ENCODE measurements around the gene CCNT2. TPM values are rescaled to one million over a fixed set of nuclear protein-coding genes. Genes with fewer than 3 reads are reported as not detected.

CCNT2 gene
- total RNA-seq, 1 experiment from 2014 or later, result 29.6 TPM

- Histone ChIP-seq H3K36me3 (ENCODE audit: control insufficient read depth, insufficient read depth, low read length) (peaks cover 36% of the 10 kb centered on the region), H3K4me3 (ENCODE audit: low read depth in 2 of 2, low read length in 2 of 2) (no peak overlapping the region), H3K27me3 (ENCODE audit: control insufficient read depth, insufficient read depth, low read length) (no peaks in the 10 kb centered on the region), H3K9me3 (ENCODE audit: control insufficient read depth, insufficient read depth, low read depth, low read length) (no peaks in the 10 kb centered on the region), H3K27ac (ENCODE audit: low read length) (no peak overlapping the region), H3K4me1 (ENCODE audit: control insufficient read depth, insufficient read depth, low read length) (no peaks in the 10 kb centered on the region)
- POLR2A ChIA-PET, result no interaction called here
- no peak for TF ChIP-seq POLR2AphosphoS5 (IDR thresholded peaks at IDR 0.05; ENCODE audit: low read depth, low read length)
- intact Hi-C loops (cut with micrococcal nuclease; ENCODE audit: unreplicated experiment), result no loop called here
- no TSS peak for BruUV-seq (replicated peaks)
- in situ Hi-C loops (cut with HindIII; ENCODE audit: low pct_unique_long_range_greater_than_20kb, low sequenced_read_pairs), result no loop called here
- ATAC-seq (no peak), DNase-seq (ENCODE audit: low read depth, low spot score) (no peak)
- CTCF ChIA-PET, result interaction anchor here (0.6 kb wide), 1 partner anchor 33 kb away, joined by 3 read pairs; no protein-coding TSS in a partner anchor
Measured at GRCh38 chr2:134946073-134946472, 27.5 kb downstream of the CCNT2 start.

DNA sequence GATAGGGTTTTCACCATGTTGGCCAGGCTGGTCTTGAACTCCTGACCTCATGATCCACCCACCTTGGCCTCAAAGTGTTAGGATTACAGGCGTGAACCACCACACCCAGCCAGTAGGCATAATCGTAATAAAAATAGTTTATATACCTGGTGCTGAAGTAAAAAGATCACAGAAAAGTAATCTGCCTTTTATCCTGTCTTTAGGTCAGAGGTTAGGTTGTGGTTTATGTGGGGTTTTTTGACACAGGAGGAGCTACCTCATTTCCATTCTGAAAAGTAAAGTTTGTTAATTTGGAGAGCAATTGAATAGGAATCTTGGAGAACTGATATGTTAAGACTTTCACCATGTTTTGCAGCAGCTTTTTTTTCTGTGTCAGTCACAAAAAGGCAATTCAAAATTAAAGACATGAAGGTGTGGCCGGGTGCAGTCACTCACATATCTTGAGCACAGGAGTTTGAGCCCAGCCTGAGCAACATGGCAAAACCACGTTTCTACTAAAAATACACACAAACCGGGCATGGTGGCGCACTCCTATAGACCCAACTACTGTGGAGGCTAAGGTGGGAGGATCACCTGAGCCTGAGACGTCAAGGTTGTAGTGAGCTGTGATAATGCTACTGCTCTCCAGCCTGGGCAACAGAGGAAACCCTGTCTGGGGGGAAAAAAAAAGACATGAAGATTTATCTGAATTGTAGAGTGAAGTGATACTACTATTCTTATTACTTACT, 31.5 kb downstream of the CCNT2 start:
- H3K4me1 ChIP-seq (ENCODE audit: control insufficient read depth, insufficient read depth, low read length), result no peaks in the 10 kb centered on the region
- ATAC-seq (no peak), DNase-seq (ENCODE audit: low read depth, low spot score) (no peak)
- H3K27ac ChIP-seq (ENCODE audit: low read length), result no peak overlapping the region
- peaks cover 32% of the 10 kb centered on the region for H3K36me3 ChIP-seq (ENCODE audit: control insufficient read depth, insufficient read depth, low read length)
- TF ChIP-seq SIN3A (IDR thresholded peaks at IDR 0.05; ENCODE audit: borderline replicate concordance, insufficient read depth, low read depth, low read length) (no peak), TCF7L2 (IDR thresholded peaks at IDR 0.05; ENCODE audit: low read depth, low read length) (no peak), POLR2AphosphoS5 (IDR thresholded peaks at IDR 0.05; ENCODE audit: low read depth, low read length) (no peak), CTCF (IDR thresholded peaks at IDR 0.05) (no peak)
- TF ChIP-seq, protein P1, sequence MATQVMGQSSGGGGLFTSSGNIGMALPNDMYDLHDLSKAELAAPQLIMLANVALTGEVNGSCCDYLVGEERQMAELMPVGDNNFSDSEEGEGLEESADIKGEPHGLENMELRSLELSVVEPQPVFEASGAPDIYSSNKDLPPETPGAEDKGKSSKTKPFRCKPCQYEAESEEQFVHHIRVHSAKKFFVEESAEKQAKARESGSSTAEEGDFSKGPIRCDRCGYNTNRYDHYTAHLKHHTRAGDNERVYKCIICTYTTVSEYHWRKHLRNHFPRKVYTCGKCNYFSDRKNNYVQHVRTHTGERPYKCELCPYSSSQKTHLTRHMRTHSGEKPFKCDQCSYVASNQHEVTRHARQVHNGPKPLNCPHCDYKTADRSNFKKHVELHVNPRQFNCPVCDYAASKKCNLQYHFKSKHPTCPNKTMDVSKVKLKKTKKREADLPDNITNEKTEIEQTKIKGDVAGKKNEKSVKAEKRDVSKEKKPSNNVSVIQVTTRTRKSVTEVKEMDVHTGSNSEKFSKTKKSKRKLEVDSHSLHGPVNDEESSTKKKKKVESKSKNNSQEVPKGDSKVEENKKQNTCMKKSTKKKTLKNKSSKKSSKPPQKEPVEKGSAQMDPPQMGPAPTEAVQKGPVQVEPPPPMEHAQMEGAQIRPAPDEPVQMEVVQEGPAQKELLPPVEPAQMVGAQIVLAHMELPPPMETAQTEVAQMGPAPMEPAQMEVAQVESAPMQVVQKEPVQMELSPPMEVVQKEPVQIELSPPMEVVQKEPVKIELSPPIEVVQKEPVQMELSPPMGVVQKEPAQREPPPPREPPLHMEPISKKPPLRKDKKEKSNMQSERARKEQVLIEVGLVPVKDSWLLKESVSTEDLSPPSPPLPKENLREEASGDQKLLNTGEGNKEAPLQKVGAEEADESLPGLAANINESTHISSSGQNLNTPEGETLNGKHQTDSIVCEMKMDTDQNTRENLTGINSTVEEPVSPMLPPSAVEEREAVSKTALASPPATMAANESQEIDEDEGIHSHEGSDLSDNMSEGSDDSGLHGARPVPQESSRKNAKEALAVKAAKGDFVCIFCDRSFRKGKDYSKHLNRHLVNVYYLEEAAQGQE (IDR thresholded peaks at IDR 0.05; ENCODE audit: insufficient read depth in 1 of 2, low read depth in 2 of 2, low read length in 1 of 2), result no peak
- in situ Hi-C loops (cut with HindIII; ENCODE audit: low pct_unique_long_range_greater_than_20kb, low sequenced_read_pairs) (no loop called here), intact Hi-C loops (cut with micrococcal nuclease; ENCODE audit: unreplicated experiment) (no loop called here)
- ChIA-PET CTCF (interaction anchor here (0.7 kb wide), 1 partner anchor 91 kb away, joined by 6 read pairs; no protein-coding TSS in a partner anchor), POLR2A (no interaction called here)
- H3K4me3 ChIP-seq (ENCODE audit: low read depth in 2 of 2, low read length in 2 of 2), result no peak overlapping the region
- no TSS peak for BruUV-seq (replicated peaks)
- no peaks in the 10 kb centered on the region for H3K27me3 ChIP-seq (ENCODE audit: control insufficient read depth, insufficient read depth, low read length)
- H3K9me3 ChIP-seq (ENCODE audit: control insufficient read depth, insufficient read depth, low read depth, low read length), result no peaks in the 10 kb centered on the region

DNA sequence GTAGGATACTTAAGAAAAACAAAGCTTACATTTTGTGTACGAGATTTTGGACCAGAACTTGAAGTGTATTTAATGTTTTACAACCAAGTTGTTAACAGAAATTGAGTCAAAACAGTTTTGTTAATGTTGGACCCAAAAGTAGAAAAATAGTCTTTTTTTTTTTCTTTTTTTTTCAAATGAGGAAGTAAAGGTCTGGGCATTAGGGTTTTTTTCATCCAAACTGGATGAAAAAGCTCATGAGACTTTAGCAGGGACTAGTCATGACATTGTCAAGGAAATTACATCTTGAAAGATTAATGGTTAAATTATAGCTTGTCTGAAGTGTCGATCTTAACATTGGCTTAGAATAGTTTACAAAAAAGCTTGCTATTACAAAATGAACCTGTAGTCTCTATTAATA, 32.3 kb downstream of the CCNT2 start:
- no peak overlapping the region for H3K27ac ChIP-seq (ENCODE audit: low read length)
- H3K27me3 ChIP-seq (ENCODE audit: control insufficient read depth, insufficient read depth, low read length), result no peaks in the 10 kb centered on the region
- no peak for TF ChIP-seq SIN3A (IDR thresholded peaks at IDR 0.05; ENCODE audit: borderline replicate concordance, insufficient read depth, low read depth, low read length)
- TF ChIP-seq CTCF (IDR thresholded peaks at IDR 0.05), result no peak
- TF ChIP-seq, protein P1 (IDR thresholded peaks at IDR 0.05; ENCODE audit: insufficient read depth in 1 of 2, low read depth in 2 of 2, low read length in 1 of 2), result no peak
- TF ChIP-seq POLR2AphosphoS5 (IDR thresholded peaks at IDR 0.05; ENCODE audit: low read depth, low read length), result no peak
- no peak for TF ChIP-seq TCF7L2 (IDR thresholded peaks at IDR 0.05; ENCODE audit: low read depth, low read length)
- ChIA-PET POLR2A (no interaction called here), CTCF (interaction anchor here (0.7 kb wide), 1 partner anchor 91 kb away, joined by 6 read pairs; no protein-coding TSS in a partner anchor)
- DNase-seq (ENCODE audit: low read depth, low spot score) (no peak), ATAC-seq (no peak)
- peaks cover 35% of the 10 kb centered on the region for H3K36me3 ChIP-seq (ENCODE audit: control insufficient read depth, insufficient read depth, low read length)
- H3K4me3 ChIP-seq (ENCODE audit: low read depth in 2 of 2, low read length in 2 of 2), result no peak overlapping the region
- H3K4me1 ChIP-seq (ENCODE audit: control insufficient read depth, insufficient read depth, low read length), result no peaks in the 10 kb centered on the region
- no TSS peak for BruUV-seq (replicated peaks)
- intact Hi-C loops (cut with micrococcal nuclease; ENCODE audit: unreplicated experiment), result no loop called here
- H3K9me3 ChIP-seq (ENCODE audit: control insufficient read depth, insufficient read depth, low read depth, low read length), result no peaks in the 10 kb centered on the region
- in situ Hi-C loops (cut with HindIII; ENCODE audit: low pct_unique_long_range_greater_than_20kb, low sequenced_read_pairs), result no loop called here
